Endothelial cell of umbilical vein (primary cell): ENCODE data around the gene STK38. TPM values are rescaled to one million over a fixed set of nuclear protein-coding genes. Genes with fewer than 3 reads are reported as not detected.

Experiments
- BruUV-seq: library from RNA; stranded (reverse); fragments of 400-500 nt; replicated peaks from 2 replicates; lab custom pipeline; 2021; lab: Mats Ljungman, UMichigan
- CTCF ChIA-PET: fragments of 300-600, 350-600 bp; sonication (Branson Sonifier 250); formaldehyde crosslinking; loops from one replicate; lab custom pipeline; 2021; ENCODE audit warnings: antibody characterized with exemption, inconsistent platforms; lab: Charles Lee
- POLR2A ChIA-PET: fragments of 300-600, 350-600 bp; sonication (Branson Sonifier 250); formaldehyde crosslinking; loops from one replicate; lab custom pipeline; 2021; ENCODE audit warnings: antibody characterized with exemption, inconsistent platforms; lab: Charles Lee
- DNase-seq: peaks from one replicate; pipeline ENCODE4 v3.0.0-alpha.2; 2011; ENCODE audit warnings: low read depth, low spot score
- FAIRE-seq: peaks from 2 replicates; lab custom pipeline; 2011; peaks lifted over from hg19 to GRCh38; lab: Jason Lieb, UNC
- H2AFZ ChIP-seq: 2 replicates; pipeline ENCODE4 v1.6.0; 2012; ENCODE audit warnings: low read depth, low read length, control low read depth, inconsistent platforms
- H3K27ac ChIP-seq: 2 replicates; pipeline ENCODE4 v1.5.1; 2011; ENCODE audit warnings: low read depth, mild to moderate bottlenecking, control low read depth, low read length, moderate library complexity; ENCODE audit not compliant: insufficient read depth
- H3K27me3 ChIP-seq, 2 experiments: 2 replicates each; pipeline versions ENCODE4 v1.6.0 to v1.6.1; 2011; ENCODE audit warnings: low read length in 2 of 2, mixed read lengths in 1 of 2; ENCODE audit not compliant: control insufficient read depth in 2 of 2, insufficient read depth in 2 of 2
- H3K36me3 ChIP-seq, 2 experiments: 2 replicates in 1 of 2; 3 replicates in 1 of 2; pipeline ENCODE4 v1.5.1; 2011; ENCODE audit warnings: low read length in 2 of 2, mild to moderate bottlenecking in 1 of 2, moderate library complexity in 1 of 2; ENCODE audit not compliant: control insufficient read depth in 2 of 2, insufficient read depth in 2 of 2; ENCODE audit errors: extremely low read depth in 1 of 2
- H3K4me1 ChIP-seq: 3 replicates; pipeline ENCODE4 v1.5.1; 2011; ENCODE audit warnings: mild to moderate bottlenecking, low read length; ENCODE audit not compliant: control insufficient read depth, insufficient read depth; ENCODE audit errors: extremely low read depth
- H3K4me2 ChIP-seq: 2 replicates; pipeline ENCODE4 v1.6.1; 2011; ENCODE audit warnings: low read length, control low read depth, mixed read lengths; ENCODE audit not compliant: insufficient read depth
- H3K4me3 ChIP-seq, 3 experiments: fragments of 200-600 bp in 1 of 3; sonication (generic), shearing (Covaris generic) in 1 of 3; replicated peaks in 1 of 3; 2 replicates each; pipeline ENCODE4 v1.5.1; 2011 to 2016; ENCODE audit warnings: control low read depth in 3 of 3, low read length in 3 of 3, mild to moderate bottlenecking in 2 of 3, inconsistent platforms in 1 of 3, low read depth in 1 of 3, moderate library complexity in 1 of 3; ENCODE audit not compliant: insufficient read depth in 1 of 3
- H3K79me2 ChIP-seq: 2 replicates; pipeline ENCODE4 v1.6.0; 2012; ENCODE audit warnings: low read length, inconsistent platforms; ENCODE audit not compliant: control insufficient read depth, insufficient read depth
- H3K9ac ChIP-seq: replicated peaks from 2 replicates; pipeline ENCODE3; 2011; ENCODE audit warnings: low read length, control low read depth; ENCODE audit not compliant: insufficient read depth; ENCODE audit errors: extremely low read depth
- H3K9me1 ChIP-seq: replicated peaks from 3 replicates; pipeline ENCODE4 v1.6.0; 2011; ENCODE audit warnings: mild to moderate bottlenecking, low read length; ENCODE audit not compliant: control insufficient read depth, insufficient read depth; ENCODE audit errors: extremely low read depth
- H3K9me3 ChIP-seq: replicated peaks from 2 replicates; pipeline ENCODE4 v1.5.1; 2012; ENCODE audit warnings: low read length, inconsistent platforms; ENCODE audit not compliant: control insufficient read depth, insufficient read depth
- H4K20me1 ChIP-seq: replicated peaks from 2 replicates; pipeline ENCODE3; 2011; ENCODE audit warnings: mild to moderate bottlenecking, low read length; ENCODE audit not compliant: control insufficient read depth, insufficient read depth; ENCODE audit errors: extremely low read depth
- CTCF ChIP-seq, 2 donors: IDR thresholded peaks; 1 replicate in 1 of 2; 2 replicates in 1 of 2; pipeline ENCODE4 v1.5.1; 2011; ENCODE audit warnings: low read length in 2 of 2, mild to moderate bottlenecking in 2 of 2, moderate library complexity in 2 of 2, control low read depth in 1 of 2, inconsistent platforms in 1 of 2, low read depth in 1 of 2; ENCODE audit not compliant: insufficient read depth in 1 of 2; ENCODE audit errors: extremely low read depth in 1 of 2
- EZH2 ChIP-seq: IDR thresholded peaks from 2 replicates; pipeline ENCODE4 v1.6.1; 2012; ENCODE audit warnings: borderline replicate concordance, low read depth, mild to moderate bottlenecking, moderate library complexity, low read length, inconsistent platforms; ENCODE audit not compliant: severe bottlenecking
- FOS ChIP-seq: IDR thresholded peaks from 2 replicates; pipeline ENCODE4 v1.6.1; 2011; ENCODE audit warnings: mild to moderate bottlenecking, low read length, moderate library complexity, borderline replicate concordance; ENCODE audit not compliant: insufficient read depth
- GATA2 ChIP-seq: IDR thresholded peaks from 2 replicates; pipeline ENCODE4 v1.7.0; 2011; ENCODE audit warnings: low read depth, mild to moderate bottlenecking, moderate library complexity, mixed read lengths, low read length; ENCODE audit not compliant: insufficient read length, insufficient read depth
- JUN ChIP-seq: IDR thresholded peaks from 2 replicates; pipeline ENCODE4 v1.6.1; 2011; ENCODE audit warnings: borderline replicate concordance, low read depth; ENCODE audit not compliant: insufficient read length, insufficient read depth
- MYC ChIP-seq: IDR thresholded peaks from one replicate; pipeline ENCODE4 v1.6.1; 2011; ENCODE audit warnings: mild to moderate bottlenecking, low read depth, low read length
- POLR2A ChIP-seq: IDR thresholded peaks from 2 replicates; pipeline ENCODE4 v1.6.1; 2012; ENCODE audit warnings: low read depth, mild to moderate bottlenecking, control low read depth, low read length
- POLR2AphosphoS5 ChIP-seq: IDR thresholded peaks from 2 replicates; pipeline ENCODE4 v1.6.1; 2012; ENCODE audit warnings: low read depth, mild to moderate bottlenecking, control low read depth, low read length, moderate library complexity; ENCODE audit not compliant: insufficient read depth
- dilution Hi-C: fragments of 300-500 bp; cut with MboI; formaldehyde crosslinking; loops from one replicate; pipeline ENCODE4 v1.15.0; 2019; ENCODE audit warnings: low sequenced_read_pairs; ENCODE audit not compliant: extremely low pct_ligation_motif_present
- intact Hi-C: fragments of 100-400 bp; cut with micrococcal nuclease; formaldehyde crosslinking; loops from one replicate; pipeline ENCODE4 v1.10.0; 2022
- polyA plus RNA-seq, 4 experiments: library from polyadenylated mRNA; depleted of rRNA in 3 of 4; stranded (reverse) in 3 of 4; unstranded in 1 of 4; fragments of >200 nt; gene quantifications; 2 replicates each; pipeline versions ENCODE4 v1.2.1 to v1.2.3, GENCODE V29; 2011 to 2012; ENCODE audit warnings: missing spikeins in 1 of 4
- total RNA-seq: library from RNA; stranded (reverse); gene quantifications from 2 replicates; pipeline ENCODE4 v1.2.3, GENCODE V29; 2021
- TF ChIP-seq, protein P1 (sequence below): IDR thresholded peaks from 2 replicates; pipeline ENCODE4 v1.6.1; 2011; ENCODE audit not compliant: insufficient read depth, insufficient read length

The STK38 gene
- total and polyA plus RNA-seq, 2 donors (not counting 3 experiments of a cell fraction or from before 2014, with no cell fraction given) = 10.1 to 30.3 TPM

GRCh38 chr6:36489426-36489825 is 57.9 kb downstream of the STK38 start:
- Histone ChIP-seq H3K4me3 (no peak overlapping the region), H3K79me2 (no peaks in the 10 kb centered on the region), H3K4me1 (no peaks in the 10 kb centered on the region), H3K9me1 (no peaks in the 10 kb centered on the region), H3K4me2 (no peak overlapping the region), H3K27me3 (no peaks in the 10 kb centered on the region), H3K27ac (no peak overlapping the region), H2AFZ (no peak overlapping the region), H4K20me1 (no peaks in the 10 kb centered on the region), H3K9ac (no peak overlapping the region), H3K36me3 (peaks cover 0 to 14% of the 10 kb centered on the region in 2 experiments), H3K9me3 (no peaks in the 10 kb centered on the region)
- dilution Hi-C loops (no loop called here), intact Hi-C loops (no loop called here)
- CTCF ChIA-PET = no interaction called here
- TF ChIP-seq FOS (no peak), CTCF (IDR thresholded peaks at IDR 0.05; ENCODE audit: extremely low read depth in 1 of 2, insufficient read depth in 1 of 2, low read depth in 1 of 2, low read length in 2 of 2) (no peak), MYC (no peak), GATA2 (no peak)
- TF ChIP-seq, protein P1, sequence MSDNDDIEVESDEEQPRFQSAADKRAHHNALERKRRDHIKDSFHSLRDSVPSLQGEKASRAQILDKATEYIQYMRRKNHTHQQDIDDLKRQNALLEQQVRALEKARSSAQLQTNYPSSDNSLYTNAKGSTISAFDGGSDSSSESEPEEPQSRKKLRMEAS = no peak
- POLR2A ChIA-PET = no interaction called here
- no peak for DNase-seq
- FAIRE-seq = no peak
- no TSS peak for BruUV-seq

DNA sequence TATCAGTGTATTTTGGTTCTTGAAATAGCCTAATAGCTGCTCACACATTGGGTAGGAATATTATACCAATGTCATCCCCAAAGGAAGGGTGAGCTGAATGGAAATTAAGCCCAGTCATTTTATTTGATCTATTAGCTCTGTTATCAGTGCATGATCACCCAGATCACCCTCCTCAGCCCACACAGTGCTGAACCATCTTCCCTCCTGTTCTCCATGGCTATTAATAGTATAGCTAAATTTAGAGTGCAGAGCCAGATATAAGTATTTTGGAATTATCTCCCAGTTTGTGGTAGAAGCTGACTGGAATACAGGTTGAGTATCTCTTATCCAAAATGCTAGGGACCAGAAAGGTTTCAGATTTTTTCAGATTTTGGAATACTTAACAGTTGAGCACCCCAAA is 59.1 kb downstream of the STK38 start:
- no peaks in the 10 kb centered on the region for H3K9me1 ChIP-seq
- H3K9ac ChIP-seq = no peak overlapping the region
- CTCF ChIA-PET = interaction anchor here (0.6 to 1.9 kb wide), 5 partner anchors 10 to 84 kb away, joined by 3 to 4 read pairs (median 3); no protein-coding TSS in a partner anchor
- dilution Hi-C loops = no loop called here
- no peak for DNase-seq
- no peak overlapping the region for H2AFZ ChIP-seq
- H3K4me1 ChIP-seq = no peaks in the 10 kb centered on the region
- no peaks in the 10 kb centered on the region for H3K27me3 ChIP-seq
- H3K36me3 ChIP-seq = peaks cover 0 to 12% of the 10 kb centered on the region in 2 experiments
- no peak overlapping the region for H3K27ac ChIP-seq
- intact Hi-C loops = no loop called here
- no peaks in the 10 kb centered on the region for H4K20me1 ChIP-seq
- H3K79me2 ChIP-seq = no peaks in the 10 kb centered on the region
- BruUV-seq = no TSS peak
- H3K4me2 ChIP-seq = no peak overlapping the region
- no peak for TF ChIP-seq POLR2A
- TF ChIP-seq MYC = no peak
- TF ChIP-seq JUN = no peak
- no peak for TF ChIP-seq POLR2AphosphoS5
- TF ChIP-seq CTCF (IDR thresholded peaks at IDR 0.05; ENCODE audit: extremely low read depth in 1 of 2, insufficient read depth in 1 of 2, low read depth in 1 of 2, low read length in 2 of 2) = no peak
- TF ChIP-seq, protein P1 = no peak
- TF ChIP-seq EZH2 = no peak
- TF ChIP-seq FOS = no peak
- TF ChIP-seq GATA2 = no peak
- FAIRE-seq = no peak
- POLR2A ChIA-PET = interaction anchor here (0.5 kb wide), 1 partner anchor 200 kb away, joined by 5 read pairs; no protein-coding TSS in a partner anchor
- H3K4me3 ChIP-seq = no peak overlapping the region
- no peaks in the 10 kb centered on the region for H3K9me3 ChIP-seq
